Measurements from ENCODE around the gene TOGARAM2. TPM values are rescaled to one million over a fixed set of nuclear protein-coding genes. Genes with fewer than 3 reads are reported as not detected.

The TOGARAM2 gene
- total RNA-seq, 2 donors from 2014 or later, result 0.49 to 2.4 TPM

DNA sequence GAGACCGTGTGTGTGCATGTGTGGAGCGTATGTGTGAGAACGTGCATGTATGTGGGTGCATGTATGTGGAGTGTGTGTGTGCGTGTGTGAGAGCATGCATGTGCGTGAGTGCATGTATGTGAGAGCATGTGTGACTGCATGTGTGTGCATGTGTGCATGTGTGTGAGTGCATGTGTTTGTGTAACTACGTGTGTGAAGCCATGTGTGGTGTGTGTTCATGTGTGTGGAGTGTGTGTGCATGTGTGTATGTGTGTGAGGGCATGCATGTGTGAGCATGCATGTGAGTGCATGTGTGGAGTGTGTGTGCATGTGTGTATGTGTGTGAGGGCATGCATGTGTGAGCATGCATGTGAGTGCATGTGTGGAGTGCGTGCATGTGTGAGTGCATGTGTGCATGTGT is 24.2 kb downstream of the TOGARAM2 start:
- ATAC-seq (ENCODE audit: insufficient number of reproducible peaks, low FRiP score, low read depth) (no peak), DNase-seq (ENCODE audit: low spot score) (no peak)
- H3K27me3 ChIP-seq (replicated peaks; ENCODE audit: insufficient read depth), result no peaks in the 10 kb centered on the region
- no peaks in the 10 kb centered on the region for H3K4me1 ChIP-seq (ENCODE audit: control insufficient read depth in 1 of 2, low read depth in 2 of 2)
- no peaks in the 10 kb centered on the region for H3K36me3 ChIP-seq
- no peak overlapping the region for H3K27ac ChIP-seq
- H3K4me3 ChIP-seq, result no peak overlapping the region
- no peaks in the 10 kb centered on the region for H3K9me3 ChIP-seq
- TF ChIP-seq, protein P1, sequence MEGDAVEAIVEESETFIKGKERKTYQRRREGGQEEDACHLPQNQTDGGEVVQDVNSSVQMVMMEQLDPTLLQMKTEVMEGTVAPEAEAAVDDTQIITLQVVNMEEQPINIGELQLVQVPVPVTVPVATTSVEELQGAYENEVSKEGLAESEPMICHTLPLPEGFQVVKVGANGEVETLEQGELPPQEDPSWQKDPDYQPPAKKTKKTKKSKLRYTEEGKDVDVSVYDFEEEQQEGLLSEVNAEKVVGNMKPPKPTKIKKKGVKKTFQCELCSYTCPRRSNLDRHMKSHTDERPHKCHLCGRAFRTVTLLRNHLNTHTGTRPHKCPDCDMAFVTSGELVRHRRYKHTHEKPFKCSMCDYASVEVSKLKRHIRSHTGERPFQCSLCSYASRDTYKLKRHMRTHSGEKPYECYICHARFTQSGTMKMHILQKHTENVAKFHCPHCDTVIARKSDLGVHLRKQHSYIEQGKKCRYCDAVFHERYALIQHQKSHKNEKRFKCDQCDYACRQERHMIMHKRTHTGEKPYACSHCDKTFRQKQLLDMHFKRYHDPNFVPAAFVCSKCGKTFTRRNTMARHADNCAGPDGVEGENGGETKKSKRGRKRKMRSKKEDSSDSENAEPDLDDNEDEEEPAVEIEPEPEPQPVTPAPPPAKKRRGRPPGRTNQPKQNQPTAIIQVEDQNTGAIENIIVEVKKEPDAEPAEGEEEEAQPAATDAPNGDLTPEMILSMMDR (IDR thresholded peaks at IDR 0.05), result no peak

GRCh38 chr2:29006092-29006979 is 25.2 kb downstream of the TOGARAM2 start:
- DNase-seq (ENCODE audit: low spot score) (no peak), ATAC-seq (ENCODE audit: insufficient number of reproducible peaks, low FRiP score, low read depth) (no peak)
- no peaks in the 10 kb centered on the region for H3K27me3 ChIP-seq (replicated peaks; ENCODE audit: insufficient read depth)
- no peaks in the 10 kb centered on the region for H3K9me3 ChIP-seq
- peaks cover 0 to 2% of the 10 kb centered on the region in 2 donors for H3K4me1 ChIP-seq (ENCODE audit: control insufficient read depth in 1 of 2, low read depth in 2 of 2)
- no peaks in the 10 kb centered on the region for H3K36me3 ChIP-seq
- H3K4me3 ChIP-seq, result no peak overlapping the region
- TF ChIP-seq, protein P1 (IDR thresholded peaks at IDR 0.05), result no peak
- no peak overlapping the region for H3K27ac ChIP-seq

GRCh38 chr2:29006980-29007301 is 25.8 kb downstream of the TOGARAM2 start:
- DNase-seq (ENCODE audit: low spot score), result no peak
- TF ChIP-seq, protein P1 (IDR thresholded peaks at IDR 0.05), result no peak
- no peaks in the 10 kb centered on the region for H3K9me3 ChIP-seq
- no peaks in the 10 kb centered on the region for H3K27me3 ChIP-seq (replicated peaks; ENCODE audit: insufficient read depth)
- H3K4me1 ChIP-seq (ENCODE audit: control insufficient read depth in 1 of 2, low read depth in 2 of 2), result peaks cover 0 to 8% of the 10 kb centered on the region in 2 donors
- no peak for ATAC-seq (ENCODE audit: insufficient number of reproducible peaks, low FRiP score, low read depth)
- no peak overlapping the region for H3K27ac ChIP-seq
- no peaks in the 10 kb centered on the region for H3K36me3 ChIP-seq
- no peak overlapping the region for H3K4me3 ChIP-seq

DNA sequence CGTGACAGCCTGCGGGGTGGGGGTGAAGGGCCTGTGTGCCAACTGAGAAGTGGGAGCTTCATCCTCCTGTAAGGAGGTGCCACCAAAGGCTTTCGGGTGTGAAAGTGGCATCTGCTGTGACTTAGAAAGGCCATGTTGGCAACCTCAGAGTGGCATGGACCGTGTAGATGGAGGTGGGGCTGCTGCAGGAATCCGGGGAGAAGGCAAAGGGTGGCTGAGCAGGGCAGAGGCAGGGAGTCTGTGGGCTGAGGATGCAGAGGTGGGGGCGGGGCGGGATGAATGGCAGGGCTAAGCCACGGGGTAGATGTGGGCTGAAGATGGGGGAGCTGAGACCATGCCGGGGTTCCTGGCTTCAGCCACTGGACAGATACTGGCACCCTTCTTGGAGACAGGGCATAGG is 28.2 kb downstream of the TOGARAM2 start:
- Histone ChIP-seq H3K4me1 (ENCODE audit: control insufficient read depth in 1 of 2, low read depth in 2 of 2) (peaks cover 0 to 19% of the 10 kb centered on the region in 2 donors), H3K27ac (no peak overlapping the region), H3K4me3 (no peak overlapping the region), H3K9me3 (no peaks in the 10 kb centered on the region), H3K36me3 (no peaks in the 10 kb centered on the region), H3K27me3 (replicated peaks; ENCODE audit: insufficient read depth) (no peaks in the 10 kb centered on the region)
- ATAC-seq (ENCODE audit: insufficient number of reproducible peaks, low FRiP score, low read depth) (no peak), DNase-seq (ENCODE audit: low spot score) (no peak)
- TF ChIP-seq, protein P1 (IDR thresholded peaks at IDR 0.05), result no peak

DNA sequence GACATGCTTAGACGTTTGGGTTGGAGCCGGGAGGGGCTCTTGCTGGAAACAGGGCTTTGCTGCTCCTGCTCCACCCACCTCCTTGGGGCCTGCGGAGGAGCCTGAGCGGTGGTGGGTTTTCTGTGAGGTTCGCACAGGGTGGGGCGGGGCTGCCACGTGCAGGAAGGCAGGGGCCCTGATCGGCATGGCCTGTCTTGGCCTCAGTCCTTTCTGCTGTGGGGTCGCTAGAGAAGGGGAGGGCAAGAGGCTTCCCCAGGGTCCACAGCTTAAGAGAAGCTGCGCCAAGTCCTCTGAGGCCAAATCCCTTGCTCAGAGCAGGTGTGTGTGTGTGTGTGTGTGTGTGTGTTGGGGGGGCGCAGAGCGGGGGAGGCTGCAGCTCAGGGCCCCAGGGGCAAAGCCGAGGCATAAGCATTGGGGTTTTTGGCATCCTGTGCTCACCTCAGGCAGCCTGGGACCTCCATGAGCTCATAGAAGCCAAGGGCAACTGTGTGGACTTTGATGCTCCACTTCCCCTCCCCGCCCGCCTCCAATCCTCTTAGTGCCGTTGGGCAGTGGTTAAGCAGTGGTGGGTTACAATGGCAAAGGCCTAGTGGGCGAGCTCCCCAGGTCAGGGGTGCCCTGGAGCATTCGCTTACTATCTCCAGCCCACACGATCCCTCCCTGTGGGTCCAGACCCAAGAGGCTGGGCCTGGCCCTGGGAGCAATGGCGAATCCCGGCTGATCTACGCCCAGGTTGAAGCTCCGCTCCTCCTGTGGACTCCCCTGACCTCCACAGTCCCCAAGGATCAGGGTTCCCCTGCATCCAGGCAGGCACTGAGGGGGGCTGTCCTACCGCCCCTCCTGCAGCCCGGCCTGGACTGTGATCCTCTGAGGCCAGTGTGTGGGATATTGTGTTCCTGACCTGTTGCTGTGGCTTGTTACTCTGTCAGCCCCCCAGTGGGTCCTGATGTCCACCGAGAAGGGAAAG is 28.9 kb downstream of the TOGARAM2 start:
- Histone ChIP-seq H3K27ac (no peak overlapping the region), H3K27me3 (replicated peaks; ENCODE audit: insufficient read depth) (no peaks in the 10 kb centered on the region), H3K4me3 (no peak overlapping the region), H3K9me3 (no peaks in the 10 kb centered on the region), H3K4me1 (ENCODE audit: control insufficient read depth in 1 of 2, low read depth in 2 of 2) (peaks cover 0 to 19% of the 10 kb centered on the region in 2 donors), H3K36me3 (no peaks in the 10 kb centered on the region)
- TF ChIP-seq, protein P1 (IDR thresholded peaks at IDR 0.05), result no peak
- DNase-seq (ENCODE audit: low spot score) (no peak), ATAC-seq (ENCODE audit: insufficient number of reproducible peaks, low FRiP score, low read depth) (no peak)

Data from thoracic aorta (tissue), 2 donors.